Loucy (cell line): ENCODE data around the gene RNU6-7.

Experiments
- EZH2phosphoT487 ChIP-seq: fragments of 200-600 bp; IDR thresholded peaks from 2 replicates; pipeline ENCODE4 v1.6.1; 2018; ENCODE audit warnings: antibody characterized with exemption, mild to moderate bottlenecking, moderate library complexity, borderline replicate concordance
- TF ChIP-seq, protein P1 (sequence below): fragments of 200-600 bp; sonication (generic); conservative IDR thresholded peaks from 2 replicates; pipeline ENCODE4 v1.5.1; 2014; ENCODE audit warnings: mild to moderate bottlenecking, antibody characterized with exemption, low read length

DNA sequence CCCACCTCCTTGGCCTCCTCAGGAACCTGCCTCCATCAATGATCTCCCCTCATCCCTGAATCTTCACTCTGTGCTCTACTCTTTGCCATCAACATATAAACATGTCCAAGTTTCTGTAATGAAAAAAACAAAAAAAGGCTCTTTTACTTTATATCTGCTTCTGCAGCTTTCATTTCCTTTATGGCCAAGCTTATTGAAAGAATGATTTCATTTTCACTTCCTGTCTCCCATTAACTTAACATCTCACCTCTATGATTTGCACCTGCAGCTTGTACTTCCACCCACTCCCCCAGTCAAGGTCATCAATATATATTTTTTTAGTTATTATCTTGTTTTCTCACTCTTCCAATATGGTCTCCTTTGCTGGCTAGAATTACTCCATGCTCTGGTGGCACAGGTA, 15.6 kb upstream of the RNU6-7 start:
- TF ChIP-seq, protein P1, sequence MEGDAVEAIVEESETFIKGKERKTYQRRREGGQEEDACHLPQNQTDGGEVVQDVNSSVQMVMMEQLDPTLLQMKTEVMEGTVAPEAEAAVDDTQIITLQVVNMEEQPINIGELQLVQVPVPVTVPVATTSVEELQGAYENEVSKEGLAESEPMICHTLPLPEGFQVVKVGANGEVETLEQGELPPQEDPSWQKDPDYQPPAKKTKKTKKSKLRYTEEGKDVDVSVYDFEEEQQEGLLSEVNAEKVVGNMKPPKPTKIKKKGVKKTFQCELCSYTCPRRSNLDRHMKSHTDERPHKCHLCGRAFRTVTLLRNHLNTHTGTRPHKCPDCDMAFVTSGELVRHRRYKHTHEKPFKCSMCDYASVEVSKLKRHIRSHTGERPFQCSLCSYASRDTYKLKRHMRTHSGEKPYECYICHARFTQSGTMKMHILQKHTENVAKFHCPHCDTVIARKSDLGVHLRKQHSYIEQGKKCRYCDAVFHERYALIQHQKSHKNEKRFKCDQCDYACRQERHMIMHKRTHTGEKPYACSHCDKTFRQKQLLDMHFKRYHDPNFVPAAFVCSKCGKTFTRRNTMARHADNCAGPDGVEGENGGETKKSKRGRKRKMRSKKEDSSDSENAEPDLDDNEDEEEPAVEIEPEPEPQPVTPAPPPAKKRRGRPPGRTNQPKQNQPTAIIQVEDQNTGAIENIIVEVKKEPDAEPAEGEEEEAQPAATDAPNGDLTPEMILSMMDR = no peak
- TF ChIP-seq EZH2phosphoT487 = no peak
